Mucosa of descending colon (tissue), 3 donors: ENCODE data around the gene NPAS3. TPM values are rescaled to one million over a fixed set of nuclear protein-coding genes. Genes with fewer than 3 reads are reported as not detected.

Experiments
- ATAC-seq: fragments of 200-7000 bp; cut with Tn5 transposase; one replicate; pipeline ENCODE4 v1.9.1; 2020; ENCODE audit warnings: mild to moderate bottlenecking, moderate library complexity
- DNase-seq, 3 donors: peaks; one replicate each; pipeline ENCODE4 v3.0.0-alpha.2; 2020
- H3K36me3 ChIP-seq: fragments of 200-600 bp; one replicate; pipeline ENCODE4 v1.8.0; 2021; ENCODE audit warnings: low read depth, mild to moderate bottlenecking
- H3K4me1 ChIP-seq: fragments of 200-600 bp; one replicate; pipeline ENCODE4 v1.8.0; 2021; ENCODE audit warnings: low read depth, mild to moderate bottlenecking
- H3K4me3 ChIP-seq: fragments of 200-600 bp; one replicate; pipeline ENCODE4 v1.8.0; 2021; ENCODE audit warnings: mild to moderate bottlenecking
- H3K9me3 ChIP-seq: fragments of 200-600 bp; one replicate; pipeline ENCODE4 v1.8.0; 2021; ENCODE audit warnings: mild to moderate bottlenecking
- CTCF ChIP-seq: fragments of 200-600 bp; IDR thresholded peaks from one replicate; pipeline ENCODE4 v1.8.0; 2022; ENCODE audit warnings: antibody characterized with exemption, mild to moderate bottlenecking
- intact Hi-C, 2 donors: fragments of 100-400 bp; cut with DNase I in 1 of 2; cut with micrococcal nuclease in 1 of 2; formaldehyde crosslinking; loops; one replicate each; pipeline versions ENCODE4 v1.11.0 to v1.11.1; 2022; cut with DNase I, micrococcal nuclease
- total RNA-seq, 3 donors: library from RNA; stranded (reverse); fragmentation: NEBNext Ultra II Directional in 2 of 3; extraction: Animal tissue kit (Norgen Biotek cat#: 25700) in 2 of 3; gene quantifications; one replicate each; pipeline versions ENCODE4 v1.2.1 to v1.2.4, GENCODE V29; 2021 to 2023
- donor health status: DM: no; HTN: no; CAD: no; lungs with moderate emphysema.
- donor health status: DM: no; HTN: no; CAD: no.
- donor health status: DM: no; HTN: yes; CAD: no.

Gene NPAS3
- total RNA-seq, 3 donors from 2014 or later: 0.65 to 9.7 (median 2.0) TPM

GRCh38 chr14:33331176-33331949 lies 392.7 kb downstream of the NPAS3 start:
- Histone ChIP-seq H3K36me3 (no peaks in the 10 kb centered on the region), H3K9me3 (peaks cover 5% of the 10 kb centered on the region), H3K4me1 (no peaks in the 10 kb centered on the region), H3K4me3 (no peak overlapping the region)
- DNase-seq (no peak), ATAC-seq (no peak)
- intact Hi-C loops: no loop called here
- no peak for TF ChIP-seq CTCF

GRCh38 chr14:33332497-33332896 lies 393.8 kb downstream of the NPAS3 start:
- H3K9me3 ChIP-seq: peaks cover 6% of the 10 kb centered on the region
- no peak overlapping the region for H3K4me3 ChIP-seq
- intact Hi-C loops: no loop called here
- TF ChIP-seq CTCF: no peak
- no peaks in the 10 kb centered on the region for H3K36me3 ChIP-seq
- ATAC-seq (no peak), DNase-seq (no peak)
- H3K4me1 ChIP-seq: no peaks in the 10 kb centered on the region

DNA sequence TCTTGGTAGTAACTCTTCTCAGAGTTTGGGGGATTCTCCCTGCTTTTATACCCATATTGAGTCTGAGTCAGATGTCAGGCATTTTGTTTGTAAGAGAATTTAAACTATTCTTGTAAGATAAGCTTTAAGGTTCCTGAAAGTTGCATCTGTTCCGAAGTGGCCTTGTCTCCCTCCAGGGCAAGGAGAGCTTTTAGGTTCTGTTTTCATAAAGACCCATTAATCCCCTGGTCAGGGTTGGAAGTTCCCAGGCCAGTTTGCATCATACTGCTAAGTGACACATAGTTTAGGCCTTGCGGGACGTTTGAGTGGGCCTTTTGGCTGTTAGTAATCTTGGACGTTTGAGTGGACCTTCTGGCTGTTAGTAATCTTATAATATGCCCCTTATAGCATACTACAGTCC lies 396.7 kb downstream of the NPAS3 start:
- intact Hi-C loops: no loop called here
- H3K36me3 ChIP-seq: no peaks in the 10 kb centered on the region
- DNase-seq: no peak
- H3K4me3 ChIP-seq: no peak overlapping the region
- TF ChIP-seq CTCF: no peak
- H3K4me1 ChIP-seq: no peaks in the 10 kb centered on the region
- ATAC-seq: no peak
- peaks cover 6% of the 10 kb centered on the region for H3K9me3 ChIP-seq

DNA sequence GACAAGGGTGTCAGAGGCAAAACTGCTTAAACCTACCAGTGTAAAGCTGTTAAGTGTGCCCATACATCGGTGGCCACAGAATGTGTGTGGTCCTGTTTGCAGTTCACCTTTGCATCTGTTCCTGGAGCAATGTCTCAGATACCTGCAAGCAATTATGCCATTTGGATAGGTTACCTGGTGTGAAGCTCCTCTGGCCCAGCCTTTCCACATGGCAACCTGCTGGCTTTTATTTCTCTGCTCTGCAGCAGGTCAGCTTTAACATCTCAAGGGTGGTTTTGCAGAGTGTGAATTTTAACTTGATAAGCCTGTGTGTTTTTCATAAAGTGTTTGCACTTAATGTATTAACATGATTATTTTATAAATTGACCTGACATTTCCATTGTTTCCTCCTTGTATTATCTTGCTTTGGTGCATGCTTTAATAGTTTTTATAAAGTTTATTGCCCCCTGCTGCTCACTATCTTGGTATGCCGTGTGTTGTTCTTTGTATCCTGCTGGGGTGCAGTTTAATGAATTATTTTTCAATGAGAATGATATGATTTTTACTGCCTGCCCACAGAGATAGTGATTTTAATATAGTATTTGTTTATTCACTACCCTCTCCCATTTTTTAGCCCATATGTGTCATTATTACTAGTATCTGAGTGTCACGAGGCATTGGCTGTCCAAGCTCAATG lies 403.8 kb downstream of the NPAS3 start:
- no peak for TF ChIP-seq CTCF
- Histone ChIP-seq H3K4me3 (no peak overlapping the region), H3K36me3 (no peaks in the 10 kb centered on the region), H3K9me3 (no peaks in the 10 kb centered on the region), H3K4me1 (no peaks in the 10 kb centered on the region)
- DNase-seq (no peak), ATAC-seq (no peak)
- intact Hi-C loops: no loop called here

DNA sequence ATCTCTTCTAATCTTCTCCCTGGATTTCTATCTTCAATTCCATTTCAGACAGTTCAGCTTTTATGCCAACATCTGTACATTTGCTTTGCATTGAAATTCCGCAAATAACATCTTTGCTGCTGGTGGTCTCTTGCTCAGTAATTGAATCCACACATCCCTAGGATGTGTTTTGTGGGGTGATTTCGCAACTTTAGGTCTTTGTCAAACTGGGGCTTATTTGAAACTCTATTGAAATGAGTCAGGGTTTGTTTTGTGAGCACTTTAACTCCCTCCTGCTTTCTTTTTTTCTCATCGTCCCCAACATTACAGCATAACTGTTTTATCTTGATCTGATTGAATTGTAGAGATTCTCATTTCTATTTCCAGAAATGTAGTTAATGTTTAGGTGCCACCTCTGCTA lies 404.3 kb downstream of the NPAS3 start:
- Histone ChIP-seq H3K4me1 (no peaks in the 10 kb centered on the region), H3K9me3 (no peaks in the 10 kb centered on the region), H3K4me3 (no peak overlapping the region), H3K36me3 (no peaks in the 10 kb centered on the region)
- TF ChIP-seq CTCF: no peak
- no peak for DNase-seq
- no peak for ATAC-seq
- intact Hi-C loops: no loop called here
